NCI-H2081 treated with DMSO at 0.1 percent for 48 hours (cell line): Measurements from ENCODE around the gene DOCK2.
"Not testable (repeated sequence)": the region's sequence is repeated elsewhere in the genome, so short reads cannot be mapped to it uniquely, and the experiment has no call there.

ENCODE experiments used
- DNase-seq: peaks from one replicate; lab custom pipeline; 2025; lab: John Stamatoyannopoulos, UW

The DOCK2 gene

GRCh38 chr5:169758886-169759285 lies 121.8 kb downstream of the DOCK2 start:
- no peak for DNase-seq

- DNase-seq: no peak
Observed at GRCh38 chr5:169760229-169760628, 123.2 kb downstream of the DOCK2 start.

- no peak for DNase-seq
Observed at GRCh38 chr5:169762338-169763095, 125.4 kb downstream of the DOCK2 start.

DNA sequence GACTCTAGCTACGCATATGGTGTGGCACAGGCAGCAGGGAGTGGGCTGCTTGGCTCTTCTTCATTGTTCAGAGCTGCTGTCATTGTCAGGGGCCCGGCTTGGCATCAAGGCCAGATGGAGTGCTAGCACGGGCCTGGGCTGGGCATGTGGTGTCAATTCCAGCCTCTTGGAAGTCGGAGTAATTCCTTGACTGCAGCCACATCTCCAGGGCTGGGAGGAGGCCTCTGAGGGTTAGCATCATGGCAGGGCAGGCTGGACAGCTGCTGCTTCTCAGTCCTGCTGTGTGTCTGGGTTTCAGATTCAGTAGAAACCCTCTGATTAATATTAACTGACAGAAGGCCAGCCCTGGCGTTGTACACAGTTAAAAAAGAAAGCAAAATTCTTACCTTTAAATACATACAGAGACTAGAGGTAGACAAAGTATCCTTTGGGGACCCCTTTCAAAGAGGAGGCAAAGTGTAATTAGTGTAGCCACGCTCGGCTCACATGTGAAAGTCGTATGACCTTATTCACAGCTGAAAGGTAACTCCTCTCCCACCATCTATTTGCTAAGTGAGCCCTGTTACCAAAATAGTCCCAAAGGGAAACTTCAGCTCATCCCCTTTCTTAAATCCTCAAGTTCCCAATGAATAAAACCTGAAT lies 126.4 kb downstream of the DOCK2 start:
- no peak for DNase-seq

GRCh38 chr5:169764018-169764378 lies 126.9 kb downstream of the DOCK2 start:
- no peak for DNase-seq

GRCh38 chr5:169765176-169765996 lies 128.3 kb downstream of the DOCK2 start:
- no peak for DNase-seq

DNA sequence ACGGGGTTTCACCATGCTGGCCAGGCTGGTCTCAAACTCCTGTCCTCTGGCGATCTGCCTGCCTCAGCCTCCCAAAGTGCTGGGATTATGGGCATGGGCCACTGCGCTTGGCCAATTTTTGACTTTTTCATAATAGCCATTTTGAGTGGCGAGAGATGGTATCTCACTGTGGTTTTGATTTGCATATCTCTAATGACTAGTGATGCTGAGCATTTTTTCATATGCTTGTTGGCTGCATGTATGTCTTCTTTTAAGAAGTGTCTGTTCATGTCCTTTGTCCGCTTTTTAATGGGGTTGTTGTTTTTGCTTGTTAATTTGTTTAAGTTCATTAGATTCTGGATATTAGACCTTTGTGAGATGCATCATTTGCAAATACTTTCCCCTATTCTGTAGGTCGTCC lies 129.9 kb downstream of the DOCK2 start:
- DNase-seq: not testable (repeated sequence)

GRCh38 chr5:169767938-169768337 lies 130.9 kb downstream of the DOCK2 start:
- DNase-seq: no peak

DNA sequence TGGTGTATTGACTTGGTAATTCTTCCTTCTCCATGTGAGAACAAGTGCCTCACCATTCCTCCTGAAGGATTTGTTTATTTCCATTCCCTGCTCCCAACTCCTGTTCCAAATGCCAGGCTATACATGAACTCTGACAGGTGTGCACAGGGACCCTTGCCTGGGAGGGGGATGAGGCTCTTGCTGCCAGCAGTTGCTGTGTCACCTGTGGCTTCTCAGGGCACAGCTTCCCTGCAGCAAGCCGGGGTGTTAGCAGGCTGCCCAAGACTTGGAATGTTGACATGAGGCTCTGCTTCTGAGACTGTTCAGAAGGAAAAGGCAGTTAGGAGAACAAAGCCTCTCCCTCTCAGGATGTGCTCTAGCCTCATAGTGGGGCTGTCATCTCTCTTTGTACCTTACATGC lies 131.3 kb downstream of the DOCK2 start:
- no peak for DNase-seq

- DNase-seq: no peak
Observed at GRCh38 chr5:169770109-169770508, 133.0 kb downstream of the DOCK2 start.

GRCh38 chr5:169772256-169772655 lies 135.2 kb downstream of the DOCK2 start:
- no peak for DNase-seq

DNA sequence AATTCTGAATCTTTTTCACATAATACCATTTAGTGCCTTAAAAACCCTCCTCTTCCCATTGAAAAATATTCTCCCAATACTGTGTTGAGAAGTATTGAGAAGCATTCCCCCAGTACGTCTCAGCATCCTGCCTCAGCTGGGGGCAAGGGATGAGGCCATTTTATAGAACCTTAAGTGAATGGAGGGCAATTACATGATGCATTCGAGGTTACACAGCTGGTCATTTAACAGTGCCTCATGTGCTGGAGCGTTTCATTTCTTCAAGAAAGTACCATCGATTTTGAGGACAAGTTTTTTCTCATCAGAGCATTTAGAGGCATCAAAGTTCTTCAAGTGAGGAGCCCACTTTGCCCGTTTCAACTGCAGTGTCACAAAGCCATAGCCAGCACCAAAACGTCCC lies 135.6 kb downstream of the DOCK2 start:
- DNase-seq: no peak

- DNase-seq: no peak
Observed at GRCh38 chr5:169777159-169777558, 140.1 kb downstream of the DOCK2 start.

GRCh38 chr5:169778622-169779596 lies 141.8 kb downstream of the DOCK2 start:
- no peak for DNase-seq

DNA sequence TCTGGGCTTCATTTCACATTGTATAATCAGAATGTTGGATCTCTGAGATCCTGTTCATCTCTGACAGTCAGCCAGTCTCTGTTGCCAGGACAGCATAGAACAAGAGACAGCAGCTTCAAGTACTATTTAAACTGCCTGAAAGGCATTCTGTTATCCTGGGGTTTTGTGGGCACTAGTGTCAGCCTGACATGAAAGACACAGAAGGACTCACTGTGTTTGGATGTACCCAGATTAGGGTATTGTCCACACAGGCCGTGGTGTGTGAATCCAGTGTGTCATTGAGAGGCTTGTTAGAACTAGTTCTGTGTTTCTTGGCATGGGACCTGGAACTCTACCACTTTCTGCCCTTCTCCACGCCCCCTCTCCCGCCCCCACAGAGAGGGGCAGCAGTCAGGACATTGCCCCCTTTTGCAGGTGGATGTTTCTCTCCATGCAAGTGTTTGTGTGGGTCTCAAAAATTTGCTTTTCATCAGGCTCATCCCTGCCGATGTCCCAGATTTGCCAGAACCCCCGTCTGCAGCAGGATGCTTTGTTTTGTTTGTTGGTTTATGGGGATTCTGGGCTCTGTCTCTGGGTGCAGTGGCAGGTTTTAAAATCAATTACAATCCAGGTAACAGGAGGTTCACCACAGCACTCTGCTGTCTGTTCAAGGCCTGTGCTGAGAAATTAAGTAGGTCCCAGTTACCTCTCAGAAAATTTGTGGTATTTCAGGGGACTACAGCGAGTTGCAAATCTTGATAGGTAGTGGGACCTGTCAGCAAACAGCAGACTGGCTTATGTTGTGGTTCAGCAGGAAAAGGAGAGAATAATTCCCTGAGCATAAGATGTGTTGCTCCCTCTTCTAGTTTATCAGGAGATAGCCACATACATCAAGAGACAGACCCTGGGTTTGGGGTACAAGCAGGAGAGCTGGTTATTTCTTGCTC lies 144.6 kb downstream of the DOCK2 start:
- no peak for DNase-seq

- DNase-seq: no peak
Observed at GRCh38 chr5:169785771-169786618, 148.9 kb downstream of the DOCK2 start.

DNA sequence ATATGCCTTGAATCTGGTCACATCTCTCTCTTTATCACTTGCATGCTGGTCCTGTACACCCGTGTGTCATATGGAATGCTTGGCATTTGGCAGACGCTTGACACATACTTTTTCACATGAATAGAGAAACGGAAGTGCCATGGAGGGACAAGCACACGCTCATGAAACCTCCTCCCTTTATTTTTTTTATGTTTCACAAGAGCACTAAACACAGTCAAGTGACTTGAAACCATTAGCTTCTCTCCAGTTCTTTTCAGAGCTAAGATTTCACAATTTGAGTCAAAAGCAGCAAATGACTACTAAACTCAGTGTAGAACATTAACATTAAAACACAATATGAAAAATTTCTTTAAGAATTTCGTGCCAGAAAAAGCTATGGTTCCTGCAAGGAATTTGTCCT lies 151.1 kb downstream of the DOCK2 start:
- DNase-seq: no peak

DNA sequence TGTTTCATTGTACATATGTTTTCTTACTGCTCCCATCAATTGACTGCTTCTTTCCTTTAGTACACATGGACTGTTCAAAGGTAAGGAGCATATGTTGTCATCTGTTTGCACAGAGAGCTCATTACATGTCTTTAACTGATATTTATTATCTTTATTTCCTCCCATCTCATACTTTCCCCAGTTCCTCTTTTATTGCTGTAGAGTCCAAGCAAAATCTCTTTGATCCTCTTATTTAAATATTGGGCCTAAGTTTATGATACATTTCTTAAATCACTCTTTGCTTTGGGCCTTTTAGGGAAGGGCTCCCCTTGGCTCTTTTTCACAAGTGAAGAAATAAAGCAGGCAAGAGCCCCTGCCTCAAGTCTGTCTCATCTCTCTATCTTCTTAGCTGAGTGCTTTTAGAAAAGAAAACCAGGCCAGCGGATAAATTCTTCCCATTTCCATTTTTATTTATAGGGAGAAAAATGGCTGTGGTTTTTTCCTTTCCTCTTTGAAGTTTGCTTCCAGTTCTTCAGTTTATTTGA lies 152.4 kb downstream of the DOCK2 start:
- no peak for DNase-seq

- no peak for DNase-seq
Observed at GRCh38 chr5:169791251-169791650, 154.2 kb downstream of the DOCK2 start.
